H9 (cell line): ENCODE data around the gene SYT9. TPM values are rescaled to one million over a fixed set of nuclear protein-coding genes. Genes with fewer than 3 reads are reported as not detected.

Experiments
- DNase-seq: peaks from one replicate; pipeline ENCODE4 v3.0.0-alpha.2; 2017
- H2AFZ ChIP-seq: one replicate; pipeline ENCODE4 v1.6.1; 2013; ENCODE audit warnings: mild to moderate bottlenecking, low read length, control low read depth, moderate library complexity
- H2AK5ac ChIP-seq: 2 replicates; pipeline ENCODE4 v1.6.1; 2013; ENCODE audit warnings: low read length, control low read depth, mixed read lengths; ENCODE audit not compliant: insufficient read length
- H2BK120ac ChIP-seq: one replicate; pipeline ENCODE4 v1.6.1; 2013; ENCODE audit warnings: low read depth, mild to moderate bottlenecking, low read length, control low read depth, inconsistent platforms; ENCODE audit not compliant: poor library complexity, severe bottlenecking
- H2BK12ac ChIP-seq: 2 replicates; pipeline ENCODE4 v1.6.1; 2013; ENCODE audit warnings: low read length, control low read depth, mixed read lengths, low read depth; ENCODE audit not compliant: insufficient read length
- H2BK15ac ChIP-seq: 2 replicates; pipeline ENCODE4 v1.6.1; 2013; ENCODE audit warnings: low read depth, low read length, control low read depth
- H2BK20ac ChIP-seq: one replicate; pipeline ENCODE4 v1.6.1; 2013; ENCODE audit warnings: low read depth, mild to moderate bottlenecking, low read length, control low read depth, inconsistent platforms; ENCODE audit not compliant: poor library complexity, severe bottlenecking
- H2BK5ac ChIP-seq: 2 replicates; pipeline ENCODE4 v1.6.1; 2013; ENCODE audit warnings: low read length, control low read depth, mixed read lengths; ENCODE audit not compliant: insufficient read length
- H3K14ac ChIP-seq: 2 replicates; pipeline ENCODE4 v1.6.1; 2013; ENCODE audit warnings: low read length, control low read depth; ENCODE audit not compliant: insufficient read depth
- H3K18ac ChIP-seq: 2 replicates; pipeline ENCODE4 v1.6.1; 2013; ENCODE audit warnings: low read depth, mild to moderate bottlenecking, mixed read lengths, low read length, control low read depth; ENCODE audit not compliant: insufficient read length
- H3K23ac ChIP-seq: 2 replicates; pipeline ENCODE4 v1.6.1; 2013; ENCODE audit warnings: low read length, control low read depth, mixed read lengths, low read depth; ENCODE audit not compliant: insufficient read length
- H3K23me2 ChIP-seq: 2 replicates; pipeline ENCODE4 v1.6.1; 2013; ENCODE audit warnings: low read depth, mild to moderate bottlenecking, mixed read lengths, low read length, control low read depth; ENCODE audit not compliant: insufficient read length, poor library complexity, severe bottlenecking
- H3K27ac ChIP-seq: 2 replicates; pipeline ENCODE4 v1.5.1; 2013; ENCODE audit warnings: low read length, control low read depth, mixed read lengths, low read depth; ENCODE audit not compliant: insufficient read length
- H3K27me3 ChIP-seq: 2 replicates; pipeline ENCODE4 v1.6.1; 2013; ENCODE audit warnings: low read length, control low read depth, inconsistent platforms; ENCODE audit not compliant: insufficient read depth
- H3K4ac ChIP-seq: 2 replicates; pipeline ENCODE4 v1.6.1; 2013; ENCODE audit warnings: low read depth, mild to moderate bottlenecking, control low read depth, inconsistent platforms, low read length, moderate library complexity
- H3K4me1 ChIP-seq: 2 replicates; pipeline ENCODE4 v1.6.1; 2013; ENCODE audit warnings: low read length, control low read depth, inconsistent platforms; ENCODE audit not compliant: insufficient read depth
- H3K4me2 ChIP-seq: 2 replicates; pipeline ENCODE4 v1.6.1; 2013; ENCODE audit warnings: low read length, control low read depth, mixed read lengths; ENCODE audit not compliant: insufficient read length, insufficient read depth
- H3K56ac ChIP-seq: 2 replicates; pipeline ENCODE4 v1.6.1; 2013; ENCODE audit warnings: low read depth, mild to moderate bottlenecking, mixed read lengths, low read length, control low read depth; ENCODE audit not compliant: insufficient read length
- H3K79me1 ChIP-seq: 2 replicates; pipeline ENCODE4 v1.6.1; 2013; ENCODE audit warnings: low read depth, mild to moderate bottlenecking, moderate library complexity, low read length, control low read depth, inconsistent platforms; ENCODE audit not compliant: insufficient read depth, poor library complexity, severe bottlenecking
- H3K79me2 ChIP-seq: 2 replicates; pipeline ENCODE4 v1.6.1; 2013; ENCODE audit warnings: low read length, control low read depth, inconsistent platforms; ENCODE audit not compliant: insufficient read depth
- H3K9ac ChIP-seq: 2 replicates; pipeline ENCODE4 v1.6.1; 2013; ENCODE audit warnings: low read length, control low read depth, mixed read lengths; ENCODE audit not compliant: insufficient read length; ENCODE audit errors: extremely low read depth
- H3K9me3 ChIP-seq: one replicate; pipeline ENCODE4 v1.6.1; 2013; ENCODE audit warnings: low read depth, low read length, inconsistent platforms; ENCODE audit not compliant: control insufficient read depth
- H3T11ph ChIP-seq: one replicate; pipeline ENCODE4 v1.6.1; 2013; ENCODE audit warnings: mild to moderate bottlenecking, low read length, control low read depth, inconsistent platforms
- H4K20me1 ChIP-seq: one replicate; pipeline ENCODE4 v1.6.1; 2013; ENCODE audit not compliant: control insufficient read depth, insufficient read length, insufficient read depth
- H4K5ac ChIP-seq: 2 replicates; pipeline ENCODE4 v1.6.1; 2013; ENCODE audit warnings: low read depth, mild to moderate bottlenecking, mixed read lengths, low read length, control low read depth; ENCODE audit not compliant: insufficient read length
- H4K8ac ChIP-seq: replicated peaks from 2 replicates; pipeline ENCODE4 v1.6.1; 2013; ENCODE audit warnings: low read length, control low read depth, mixed read lengths, low read depth; ENCODE audit not compliant: insufficient read length
- H4K91ac ChIP-seq: 2 replicates; pipeline ENCODE4 v1.6.1; 2013; ENCODE audit warnings: low read depth, mild to moderate bottlenecking, moderate library complexity, mixed read lengths, low read length, control low read depth; ENCODE audit not compliant: insufficient read length
- H3K27ac Mint-ChIP-seq, 3 experiments: 2 replicates in 2 of 3; 3 replicates in 1 of 3; pipeline ENCODE4 v1.8.0; 2020 to 2021; ENCODE audit warnings: mixed read lengths in 3 of 3, mild to moderate bottlenecking in 1 of 3, moderate library complexity in 1 of 3
- H3K27me3 Mint-ChIP-seq: 2 replicates; pipeline ENCODE4 v1.8.0; 2021; ENCODE audit warnings: low read depth, mild to moderate bottlenecking, moderate library complexity, mixed read lengths
- H3K36me3 Mint-ChIP-seq, 3 experiments: 2 replicates in 2 of 3; 3 replicates in 1 of 3; pipeline ENCODE4 v1.8.0; 2020 to 2021; ENCODE audit warnings: low read depth in 3 of 3, mixed read lengths in 3 of 3; ENCODE audit not compliant: insufficient read depth in 1 of 3
- H3K4me1 Mint-ChIP-seq, 2 experiments: 2 replicates each; pipeline ENCODE4 v1.8.0; 2020; ENCODE audit warnings: mixed read lengths in 2 of 2
- H3K4me3 Mint-ChIP-seq, 2 experiments: 2 replicates in 1 of 2; 3 replicates in 1 of 2; pipeline ENCODE4 v1.8.0; 2020 to 2021; ENCODE audit warnings: mild to moderate bottlenecking in 2 of 2, mixed read lengths in 2 of 2, moderate library complexity in 1 of 2
- H3K9me3 Mint-ChIP-seq, 2 experiments: 2 replicates in 1 of 2; 3 replicates in 1 of 2; pipeline ENCODE4 v1.8.0; 2020; ENCODE audit warnings: mild to moderate bottlenecking in 2 of 2, mixed read lengths in 2 of 2, moderate library complexity in 1 of 2
- CTCF ChIP-seq: fragments of 200-600 bp; sonication (generic); conservative IDR thresholded peaks from 3 replicates; pipeline ENCODE4 v1.8.0; 2021; ENCODE audit warnings: antibody characterized with exemption, mild to moderate bottlenecking
- WGBS: extraction: QIAGEN DNeasy Blood & Tissue Kit; methylation state at CpG from one replicate; pipeline ENCODE4 v1.1.7; 2013; ENCODE audit warnings: missing lambda C conversion rate, low lambda C conversion rate, mixed read lengths; ENCODE audit not compliant: insufficient read length; ENCODE audit errors: extremely low coverage; 5-methylcytosine and 5-hydroxymethylcytosine counted together
- total RNA-seq: library from RNA; stranded (reverse); gene quantifications from 2 replicates; pipeline ENCODE4 v1.2.1, GENCODE V29; 2021

SYT9 gene
- total RNA-seq, 1 experiment from 2014 or later, result 0.63 TPM

- Histone ChIP-seq H3K9ac (no peak overlapping the region), H3K18ac (peak overlapping the region; percentile 26), H2BK5ac (no peak overlapping the region), H3K79me2 (no peaks in the 10 kb centered on the region), H2BK15ac (no peak overlapping the region), H3T11ph (no peak overlapping the region), H3K4ac (no peak overlapping the region), H4K5ac (no peak overlapping the region), H4K20me1 (no peaks in the 10 kb centered on the region), H3K23me2 (peaks cover 2% of the 10 kb centered on the region), H4K91ac (no peak overlapping the region), H3K9me3 (no peaks in the 10 kb centered on the region), H2BK120ac (no peak overlapping the region), H3K27me3 (no peaks in the 10 kb centered on the region), H3K56ac (no peak overlapping the region), H3K23ac (no peak overlapping the region), H2AFZ (no peak overlapping the region), H3K4me1 (no peaks in the 10 kb centered on the region), H3K4me2 (no peak overlapping the region), H2BK12ac (no peak overlapping the region), H3K79me1 (no peaks in the 10 kb centered on the region), H2AK5ac (no peak overlapping the region), H2BK20ac (no peak overlapping the region), H3K14ac (no peak overlapping the region), H3K27ac (no peak overlapping the region), H4K8ac (no peak overlapping the region)
- no peak for TF ChIP-seq CTCF
- no CpG with 5 or more reads among the region's 3 CpGs for WGBS
- Mint-ChIP-seq H3K9me3 (no peaks in the 10 kb centered on the region), H3K4me1 (peaks cover 7 to 8% of the 10 kb centered on the region in 2 experiments), H3K27me3 (no peaks in the 10 kb centered on the region), H3K4me3 (no peak overlapping the region), H3K27ac (peak overlapping the region in 1 of 3 experiments; percentile 18; a peak in 2 of 7 replicates), H3K36me3 (no peaks in the 10 kb centered on the region)
- no peak for DNase-seq
Observed at GRCh38 chr11:7500251-7500650, 248.5 kb downstream of the SYT9 start.
